Cardiac muscle cell (in vitro differentiated cells and primary cell): ENCODE data around the gene ADAR. TPM values are rescaled to one million over a fixed set of nuclear protein-coding genes. Genes with fewer than 3 reads are reported as not detected.

ENCODE experiments used
- DNase-seq, 2 donors: peaks; one replicate each; pipeline versions ENCODE4 v3.0.0 to v3.0.0-alpha.2; 2010 to 2017; ENCODE audit warnings: low read depth in 1 of 2, low spot score in 1 of 2
- H3K27ac ChIP-seq: fragments of 200-600 bp; sonication (generic); 2 replicates; pipeline ENCODE4 v1.5.1; 2016
- H3K27me3 ChIP-seq: fragments of 200-600 bp; sonication (generic); 2 replicates; pipeline ENCODE4 v1.6.0; 2016; ENCODE audit warnings: control low read depth
- H3K36me3 ChIP-seq: fragments of 200-600 bp; sonication (generic); 2 replicates; pipeline ENCODE4 v1.5.1; 2016; ENCODE audit warnings: control low read depth
- H3K4me1 ChIP-seq: fragments of 200-600 bp; sonication (generic); 2 replicates; pipeline ENCODE4 v1.8.1; 2017; ENCODE audit warnings: low read depth, mild to moderate bottlenecking, mixed run types
- H3K4me3 ChIP-seq: fragments of 200-600 bp; sonication (generic); 2 replicates; pipeline ENCODE4 v1.5.1; 2016; ENCODE audit warnings: mild to moderate bottlenecking
- H3K9me3 ChIP-seq: fragments of 200-600 bp; sonication (generic); 2 replicates; pipeline ENCODE4 v1.5.1; 2017; ENCODE audit warnings: low read depth, mild to moderate bottlenecking, control low read depth
- polyA plus RNA-seq: library from polyadenylated mRNA; unstranded; fragments of >200 nt; fragmentation: Nextera tagmentation; extraction: Ambion mirVana; gene quantifications from 2 replicates; pipeline ENCODE4 v1.2.1, GENCODE V29; 2016
- total RNA-seq: library from RNA; depleted of rRNA; stranded (reverse); fragments of >200 nt; gene quantifications from 2 replicates; pipeline ENCODE4 v1.2.3, GENCODE V29; 2016
- TF ChIP-seq, protein P1 (sequence below): IDR thresholded peaks from 2 replicates; pipeline ENCODE4 v1.5.1; 2012; ENCODE audit warnings: low read depth, mild to moderate bottlenecking, low read length

ADAR gene
- total and polyA plus RNA-seq, 2 experiments from 2014 or later = 47.5 to 74.3 TPM

- no peaks in the 10 kb centered on the region for H3K27me3 ChIP-seq
- peaks cover 55% of the 10 kb centered on the region for H3K36me3 ChIP-seq
- TF ChIP-seq, protein P1, sequence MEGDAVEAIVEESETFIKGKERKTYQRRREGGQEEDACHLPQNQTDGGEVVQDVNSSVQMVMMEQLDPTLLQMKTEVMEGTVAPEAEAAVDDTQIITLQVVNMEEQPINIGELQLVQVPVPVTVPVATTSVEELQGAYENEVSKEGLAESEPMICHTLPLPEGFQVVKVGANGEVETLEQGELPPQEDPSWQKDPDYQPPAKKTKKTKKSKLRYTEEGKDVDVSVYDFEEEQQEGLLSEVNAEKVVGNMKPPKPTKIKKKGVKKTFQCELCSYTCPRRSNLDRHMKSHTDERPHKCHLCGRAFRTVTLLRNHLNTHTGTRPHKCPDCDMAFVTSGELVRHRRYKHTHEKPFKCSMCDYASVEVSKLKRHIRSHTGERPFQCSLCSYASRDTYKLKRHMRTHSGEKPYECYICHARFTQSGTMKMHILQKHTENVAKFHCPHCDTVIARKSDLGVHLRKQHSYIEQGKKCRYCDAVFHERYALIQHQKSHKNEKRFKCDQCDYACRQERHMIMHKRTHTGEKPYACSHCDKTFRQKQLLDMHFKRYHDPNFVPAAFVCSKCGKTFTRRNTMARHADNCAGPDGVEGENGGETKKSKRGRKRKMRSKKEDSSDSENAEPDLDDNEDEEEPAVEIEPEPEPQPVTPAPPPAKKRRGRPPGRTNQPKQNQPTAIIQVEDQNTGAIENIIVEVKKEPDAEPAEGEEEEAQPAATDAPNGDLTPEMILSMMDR = no peak
- H3K9me3 ChIP-seq = no peaks in the 10 kb centered on the region
- no peak overlapping the region for H3K27ac ChIP-seq
- no peak for DNase-seq
- H3K4me3 ChIP-seq = no peak overlapping the region
- H3K4me1 ChIP-seq = peaks cover 11% of the 10 kb centered on the region
Measured at GRCh38 chr1:154595621-154596020, 12.4 kb downstream of the ADAR start.

- H3K9me3 ChIP-seq = no peaks in the 10 kb centered on the region
- peaks cover 56% of the 10 kb centered on the region for H3K36me3 ChIP-seq
- H3K4me3 ChIP-seq = no peak overlapping the region
- no peaks in the 10 kb centered on the region for H3K27me3 ChIP-seq
- TF ChIP-seq, protein P1 = no peak
- peaks cover 9% of the 10 kb centered on the region for H3K4me1 ChIP-seq
- DNase-seq = no peak
- no peak overlapping the region for H3K27ac ChIP-seq
Measured at GRCh38 chr1:154594811-154595210, 13.2 kb downstream of the ADAR start.

DNA sequence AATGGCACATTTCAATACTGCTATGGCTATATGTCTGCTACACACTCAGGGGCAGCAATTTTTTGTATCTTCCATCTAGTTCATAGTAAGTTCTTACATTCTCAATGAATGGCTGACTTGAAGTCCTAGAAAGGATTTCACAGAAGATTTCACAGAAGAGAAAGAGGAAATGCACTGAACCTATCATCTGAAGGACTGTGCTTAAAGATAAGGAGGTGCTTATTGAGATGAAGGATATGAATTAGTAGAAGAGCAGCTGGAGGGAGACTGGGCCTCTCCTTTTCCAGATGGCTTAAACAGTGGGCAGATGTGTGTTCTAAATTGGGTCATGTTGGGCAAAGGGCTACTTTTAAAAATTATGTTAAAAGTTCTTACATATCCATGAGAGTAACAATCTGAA is 14.6 kb downstream of the ADAR start:
- Histone ChIP-seq H3K27me3 (no peaks in the 10 kb centered on the region), H3K27ac (no peak overlapping the region), H3K9me3 (no peaks in the 10 kb centered on the region), H3K36me3 (peaks cover 69% of the 10 kb centered on the region), H3K4me1 (no peaks in the 10 kb centered on the region), H3K4me3 (no peak overlapping the region)
- TF ChIP-seq, protein P1 = no peak
- DNase-seq = no peak

DNA sequence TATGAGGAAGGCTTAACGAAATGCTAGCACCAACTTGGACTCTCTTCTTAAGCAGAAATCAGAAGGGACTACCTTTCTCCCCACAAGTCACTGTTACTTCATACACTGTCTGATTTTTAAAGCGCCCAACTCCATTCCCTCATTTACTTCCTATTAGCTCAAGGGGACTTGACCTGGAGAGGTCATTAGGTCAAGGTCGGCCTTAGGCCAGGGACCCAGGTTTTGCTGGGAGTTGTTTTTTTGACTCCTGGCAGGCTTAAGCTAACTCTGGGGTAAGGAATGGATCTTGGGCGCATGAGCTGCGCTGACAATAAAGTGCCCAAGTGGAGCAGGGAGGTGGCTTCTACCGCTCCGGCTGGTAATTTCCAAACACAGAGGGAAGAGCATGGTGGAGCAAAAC is 16.8 kb downstream of the ADAR start:
- Histone ChIP-seq H3K27ac (no peak overlapping the region), H3K27me3 (no peaks in the 10 kb centered on the region), H3K9me3 (no peaks in the 10 kb centered on the region), H3K4me1 (no peaks in the 10 kb centered on the region), H3K36me3 (peaks cover 70% of the 10 kb centered on the region), H3K4me3 (no peak overlapping the region)
- TF ChIP-seq, protein P1 = no peak
- DNase-seq = no peak

GRCh38 chr1:154590756-154591155 is 17.2 kb downstream of the ADAR start:
- no peak for DNase-seq
- Histone ChIP-seq H3K4me3 (no peak overlapping the region), H3K27ac (no peak overlapping the region), H3K27me3 (no peaks in the 10 kb centered on the region), H3K9me3 (no peaks in the 10 kb centered on the region), H3K36me3 (peaks cover 69% of the 10 kb centered on the region), H3K4me1 (no peaks in the 10 kb centered on the region)
- TF ChIP-seq, protein P1 = no peak

DNA sequence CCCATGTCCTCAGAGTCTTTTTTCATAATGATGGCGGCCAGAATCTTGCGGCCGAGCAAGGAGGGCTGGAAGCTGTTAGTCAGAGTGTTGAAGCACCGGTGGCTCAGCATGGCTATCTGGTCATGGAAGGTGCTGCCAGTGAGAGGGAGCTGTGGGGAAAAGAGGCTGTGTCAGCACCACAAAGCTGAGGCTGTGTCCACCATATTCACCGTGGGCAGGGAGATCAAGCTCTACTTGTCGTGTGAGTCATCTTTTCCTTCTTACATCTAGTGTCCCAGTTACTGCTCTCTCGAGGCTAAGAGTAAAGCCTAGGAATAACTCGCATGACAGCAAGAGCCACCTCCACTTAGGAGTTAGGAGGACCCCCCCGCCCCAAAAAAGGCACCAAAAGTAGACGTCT is 18.2 kb downstream of the ADAR start:
- no peak for DNase-seq
- Histone ChIP-seq H3K36me3 (peaks cover 73% of the 10 kb centered on the region), H3K4me3 (no peak overlapping the region), H3K9me3 (no peaks in the 10 kb centered on the region), H3K4me1 (no peaks in the 10 kb centered on the region), H3K27ac (no peak overlapping the region), H3K27me3 (no peaks in the 10 kb centered on the region)
- TF ChIP-seq, protein P1 = no peak
